Measurements from ENCODE around the gene JPT1.

- no peak for TF ChIP-seq POLR2A (IDR thresholded peaks at IDR 0.05)
- no peak for TF ChIP-seq CTCF (IDR thresholded peaks at IDR 0.05)
- no peak for TF ChIP-seq POLR2AphosphoS5 (IDR thresholded peaks at IDR 0.05)
These were observed 67.1 kb downstream of the JPT1 start for GRCh38 chr17:75087182-75087557.
